Kidney (tissue), 14 donors: ENCODE measurements around the gene RNPS1. TPM values are rescaled to one million over a fixed set of nuclear protein-coding genes. Genes with fewer than 3 reads are reported as not detected.
A peak's percentile ranks its signal among the peaks of the same experiment; 100 is the strongest.

ENCODE experiments used
- DNase-seq, 5 donors: peaks; one replicate each; pipeline ENCODE4 v3.0.0-alpha.2; 2013 to 2020
- FAIRE-seq: peaks from 2 replicates; lab custom pipeline; 2012; peaks lifted over from hg19 to GRCh38; lab: Jason Lieb, UNC
- H3K27ac ChIP-seq, 2 donors: one replicate each; pipeline ENCODE4 v1.7.0; 2013; ENCODE audit warnings: low read depth in 2 of 2, low read length in 2 of 2, inconsistent platforms in 1 of 2
- H3K27me3 ChIP-seq: one replicate; pipeline ENCODE4 v1.7.1; 2013; ENCODE audit warnings: low read length, inconsistent platforms; ENCODE audit not compliant: control insufficient read depth, insufficient read depth
- H3K36me3 ChIP-seq, 3 donors: one replicate each; pipeline versions ENCODE4 v1.7.0 to v1.7.1; 2013; ENCODE audit warnings: low read length in 3 of 3, control low read depth in 1 of 3, inconsistent platforms in 1 of 3; ENCODE audit not compliant: insufficient read depth in 3 of 3, control insufficient read depth in 2 of 3
- H3K4me1 ChIP-seq, 3 donors: one replicate each; pipeline versions ENCODE4 v1.7.0 to v1.7.1; 2013; ENCODE audit warnings: low read length in 3 of 3, inconsistent platforms in 1 of 3, low read depth in 1 of 3; ENCODE audit not compliant: control insufficient read depth in 2 of 3, insufficient read depth in 2 of 3
- H3K4me3 ChIP-seq, 3 donors: one replicate each; pipeline versions ENCODE4 v1.7.0 to v1.8.1; 2013; ENCODE audit warnings: low read length in 3 of 3, control low read depth in 1 of 3, inconsistent platforms in 1 of 3
- H3K9ac ChIP-seq, 3 donors: one replicate each; pipeline versions ENCODE4 v1.7.0 to v1.7.1; 2013; ENCODE audit warnings: low read length in 3 of 3, control low read depth in 1 of 3, inconsistent platforms in 1 of 3
- H3K9me3 ChIP-seq, 3 donors: one replicate each; pipeline versions ENCODE4 v1.7.0 to v1.7.1; 2013; ENCODE audit warnings: low read length in 3 of 3, control low read depth in 1 of 3, inconsistent platforms in 1 of 3; ENCODE audit not compliant: control insufficient read depth in 2 of 3, insufficient read depth in 1 of 3
- intact Hi-C: fragments of 100-400 bp; cut with DNase I; formaldehyde crosslinking; loops from one replicate; pipeline ENCODE4 v1.11.1; 2022
- polyA plus RNA-seq: library from polyadenylated mRNA; stranded (reverse); fragments of 350-450 nt; fragmentation: Illumina TruSeq; extraction: RNeasy Lipid Tissue Mini Kit (QIAGEN cat#74804); gene quantifications from one replicate; pipeline ENCODE4 v1.2.3, GENCODE V29; 2014; ENCODE audit warnings: low read depth, low replicate concordance; ENCODE audit not compliant: insufficient read depth
- total RNA-seq: library from RNA; stranded (reverse); fragmentation: NEBNext Ultra II Directional; extraction: Animal tissue kit (Norgen Biotek cat#: 25700); gene quantifications from one replicate; pipeline ENCODE4 v1.2.1, GENCODE V29; 2021
- TF ChIP-seq, protein P1 (sequence below): IDR thresholded peaks from 3 replicates; pipeline ENCODE4 v1.5.1; 2012; ENCODE audit warnings: mild to moderate bottlenecking, moderate library complexity, borderline replicate concordance; ENCODE audit not compliant: insufficient read depth; ENCODE audit errors: extremely low read depth
- donor health status: control.
- donor health status: control.
- donor health status: control.
- donor health status: control.
- donor health status: control.
- donor health status: DM: yes; HTN: yes; CAD: no.
- donor health status: Normal renal cell carcinoma (clear cell type).

RNPS1 gene
- total and polyA plus RNA-seq, 2 donors from 2014 or later, result 102 to 134 TPM

DNA sequence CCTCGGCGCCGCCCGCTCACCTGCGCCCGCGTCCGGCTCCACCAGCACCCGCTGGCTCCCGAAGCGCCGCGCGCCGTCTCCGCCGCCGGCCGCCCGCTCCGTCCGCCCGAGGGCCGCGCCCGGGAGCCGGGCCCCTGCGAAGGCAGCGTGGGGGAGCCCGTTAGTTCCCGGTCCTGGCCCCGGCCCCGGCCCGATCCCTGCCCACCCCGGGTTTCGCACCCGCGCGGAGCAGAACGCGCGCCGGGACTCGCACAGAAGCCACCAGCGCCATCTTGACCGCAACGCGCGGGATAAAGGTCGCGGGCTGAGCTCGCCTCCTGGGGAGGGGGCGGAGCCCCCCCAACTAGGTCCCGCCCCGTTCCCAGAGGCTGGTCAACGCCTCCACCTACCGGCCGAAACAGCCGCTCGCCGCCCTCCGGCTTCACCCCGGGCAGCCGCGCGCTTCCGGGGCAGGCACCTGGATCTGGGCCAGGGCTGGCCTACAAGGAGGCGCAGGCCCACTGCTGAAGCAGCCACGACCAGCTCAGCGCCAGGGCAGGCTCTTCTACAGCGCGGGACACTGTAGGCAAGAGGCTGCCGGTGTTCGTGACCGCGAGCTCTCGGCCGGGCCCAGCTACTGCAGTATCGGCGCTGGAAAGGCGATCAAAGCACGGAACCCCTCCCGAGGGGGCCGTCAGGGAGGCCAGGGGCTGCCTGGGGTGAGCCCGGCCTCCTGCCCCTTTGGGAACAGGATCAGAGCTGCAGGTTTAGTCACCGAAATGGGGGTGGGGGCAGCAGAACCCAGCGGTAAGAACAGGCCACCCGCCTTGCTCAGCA lies 16.4 kb downstream of the RNPS1 start, which contains the start of gene ECI1:
TSS of gene ECI1 (minus strand) at position 292 of the 816 bp plus-strand sequence. CDS start at position 271, 21 bp downstream.
- H3K36me3 ChIP-seq, result peaks cover 0 to 22% (median 5%) of the 10 kb centered on the region in 3 donors
- peak within 1 kb of the TSS; percentile 24 to 78 (median 77) for H3K4me3 ChIP-seq
- H3K27me3 ChIP-seq, result no peaks in the 10 kb centered on the region
- TF ChIP-seq, protein P1, sequence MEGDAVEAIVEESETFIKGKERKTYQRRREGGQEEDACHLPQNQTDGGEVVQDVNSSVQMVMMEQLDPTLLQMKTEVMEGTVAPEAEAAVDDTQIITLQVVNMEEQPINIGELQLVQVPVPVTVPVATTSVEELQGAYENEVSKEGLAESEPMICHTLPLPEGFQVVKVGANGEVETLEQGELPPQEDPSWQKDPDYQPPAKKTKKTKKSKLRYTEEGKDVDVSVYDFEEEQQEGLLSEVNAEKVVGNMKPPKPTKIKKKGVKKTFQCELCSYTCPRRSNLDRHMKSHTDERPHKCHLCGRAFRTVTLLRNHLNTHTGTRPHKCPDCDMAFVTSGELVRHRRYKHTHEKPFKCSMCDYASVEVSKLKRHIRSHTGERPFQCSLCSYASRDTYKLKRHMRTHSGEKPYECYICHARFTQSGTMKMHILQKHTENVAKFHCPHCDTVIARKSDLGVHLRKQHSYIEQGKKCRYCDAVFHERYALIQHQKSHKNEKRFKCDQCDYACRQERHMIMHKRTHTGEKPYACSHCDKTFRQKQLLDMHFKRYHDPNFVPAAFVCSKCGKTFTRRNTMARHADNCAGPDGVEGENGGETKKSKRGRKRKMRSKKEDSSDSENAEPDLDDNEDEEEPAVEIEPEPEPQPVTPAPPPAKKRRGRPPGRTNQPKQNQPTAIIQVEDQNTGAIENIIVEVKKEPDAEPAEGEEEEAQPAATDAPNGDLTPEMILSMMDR, result peak; percentile 52
- peak within 1 kb of the TSS; percentile 33 to 62 (median 54) for H3K9ac ChIP-seq
- H3K27ac ChIP-seq, result peak within 1 kb of the TSS; percentile 62 to 79
- peak; percentile 93 to 99 (median 96) for DNase-seq
- H3K4me1 ChIP-seq, result peaks cover 0 to 10% (median 0%) of the 10 kb centered on the region in 3 donors
- peak; percentile 30 for FAIRE-seq
- intact Hi-C loops, result no loop called here
- no peaks in the 10 kb centered on the region for H3K9me3 ChIP-seq

DNA sequence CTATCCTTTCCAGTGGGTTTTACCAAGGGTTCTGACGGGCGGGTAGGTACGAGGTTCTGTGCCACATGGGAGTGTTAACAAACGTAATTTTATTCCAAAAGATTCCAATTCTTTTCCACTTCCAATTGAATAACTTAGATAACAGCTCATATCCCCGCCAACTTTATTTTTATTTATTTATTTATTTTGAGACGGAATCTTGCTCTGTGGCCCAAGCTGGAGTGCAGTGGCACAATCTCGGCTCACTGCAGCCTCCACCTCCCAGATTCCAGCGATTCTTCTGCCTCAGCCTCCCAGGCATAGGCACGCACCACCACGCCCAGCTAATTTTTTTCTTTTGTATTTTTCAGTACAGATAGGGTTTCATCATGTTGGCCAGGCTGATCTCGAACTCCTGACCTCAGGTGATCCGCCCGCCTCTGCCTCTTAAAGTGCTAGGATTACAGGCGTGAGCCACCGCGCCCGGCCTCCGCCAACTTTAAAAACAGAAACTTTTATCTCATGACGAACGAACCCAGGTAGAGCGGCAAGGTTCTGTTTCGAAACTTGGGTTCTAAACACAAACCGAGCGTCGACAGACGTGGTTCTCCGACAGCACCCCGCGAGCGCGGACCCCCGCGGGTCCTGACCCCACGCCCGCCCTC lies 17.2 kb downstream of the RNPS1 start:
- TF ChIP-seq, protein P1, result no peak
- Histone ChIP-seq H3K27ac (peak overlapping the region; percentile 49 to 56), H3K36me3 (peaks cover 0 to 22% (median 7%) of the 10 kb centered on the region in 3 donors), H3K4me3 (peak overlapping the region; percentile 24 to 78 (median 77)), H3K27me3 (no peaks in the 10 kb centered on the region), H3K4me1 (peaks cover 0 to 10% (median 0%) of the 10 kb centered on the region in 3 donors), H3K9ac (peak overlapping the region; percentile 33 to 58 (median 54)), H3K9me3 (no peaks in the 10 kb centered on the region)
- intact Hi-C loops, result no loop called here
- peak in 3 of 5 donors; percentile 45 to 65 (median 54) for DNase-seq
- FAIRE-seq, result no peak

DNA sequence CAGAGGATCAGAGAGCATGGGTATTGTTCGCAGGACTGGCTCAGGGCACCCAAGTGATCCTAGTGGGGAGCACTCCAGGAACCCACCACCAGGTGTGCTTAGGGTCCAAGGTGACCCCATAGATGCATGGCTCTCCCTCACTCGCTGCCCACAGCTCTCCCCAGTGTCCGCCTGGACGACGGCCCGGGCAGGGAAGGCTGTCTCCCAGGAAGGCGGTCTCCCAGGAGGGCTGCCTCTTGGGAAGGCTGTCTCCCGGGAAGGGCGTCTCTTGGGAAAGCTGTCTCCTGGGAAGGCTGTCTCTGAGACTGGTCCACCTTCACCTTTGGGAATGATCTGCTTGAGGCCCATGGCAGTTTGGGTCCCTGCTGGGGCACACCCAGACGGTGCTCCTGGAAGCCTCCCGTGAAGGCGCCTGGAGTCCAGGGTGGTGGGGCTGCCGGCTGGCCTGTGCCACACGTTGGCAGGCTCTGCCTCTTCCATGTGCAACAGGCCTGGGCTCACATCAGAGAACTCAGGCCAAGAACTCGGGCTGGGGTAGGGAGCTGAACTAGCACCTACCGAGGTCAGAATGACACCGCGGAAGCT lies 21.5 kb downstream of the RNPS1 start:
- no peak overlapping the region for H3K9ac ChIP-seq
- H3K27me3 ChIP-seq, result no peaks in the 10 kb centered on the region
- peak in 1 of 5 donors; percentile 68 for DNase-seq
- TF ChIP-seq, protein P1, result no peak
- H3K4me3 ChIP-seq, result no peak overlapping the region
- intact Hi-C loops, result no loop called here
- H3K9me3 ChIP-seq, result no peaks in the 10 kb centered on the region
- FAIRE-seq, result no peak
- peaks cover 0 to 4% (median 0%) of the 10 kb centered on the region in 3 donors for H3K4me1 ChIP-seq
- H3K36me3 ChIP-seq, result peaks cover 0 to 40% (median 15%) of the 10 kb centered on the region in 3 donors
- no peak overlapping the region for H3K27ac ChIP-seq
